ENCODE measurements around the gene URGCP.
A peak's percentile ranks its signal among the peaks of the same experiment; 100 is the strongest.

Gene URGCP

GRCh38 chr7:43876241-43876640, 30.2 kb downstream of the URGCP start:
- DNase-seq (ENCODE audit: low spot score), result no peak

- DNase-seq (ENCODE audit: low spot score), result peak; percentile 84
These were observed 33.1 kb downstream of the URGCP start for GRCh38 chr7:43873300-43873699.

GRCh38 chr7:43872406-43873110, 33.8 kb downstream of the URGCP start:
- peak; percentile 87 for DNase-seq (ENCODE audit: low spot score)

- DNase-seq (ENCODE audit: low spot score), result no peak
These were observed 35.3 kb downstream of the URGCP start for GRCh38 chr7:43871064-43871463.

- no peak for DNase-seq (ENCODE audit: low spot score)
These were observed 36.1 kb downstream of the URGCP start for GRCh38 chr7:43870316-43870715.

GRCh38 chr7:43869867-43870240, 36.5 kb downstream of the URGCP start:
- DNase-seq (ENCODE audit: low spot score), result peak; percentile 84

GRCh38 chr7:43869006-43869866, 37.2 kb downstream of the URGCP start, which contains the start of gene MRPS24:
Gene MRPS24, minus strand, starts transcription at chr7:43869517. Its CDS starts 22 bp downstream, at chr7:43869495.
- peak; percentile 98 for DNase-seq (ENCODE audit: low spot score)

GRCh38 chr7:43868681-43869005, 37.8 kb downstream of the URGCP start:
- no peak for DNase-seq (ENCODE audit: low spot score)

- no peak for DNase-seq (ENCODE audit: low spot score)
These were observed 38.2 kb downstream of the URGCP start for GRCh38 chr7:43868181-43868580.

GRCh38 chr7:43865277-43865676, 41.1 kb downstream of the URGCP start:
- DNase-seq (ENCODE audit: low spot score), result no peak

GRCh38 chr7:43864126-43864525, 42.3 kb downstream of the URGCP start:
- DNase-seq (ENCODE audit: low spot score), result no peak

GRCh38 chr7:43856996-43857395, 49.4 kb downstream of the URGCP start:
- DNase-seq (ENCODE audit: low spot score), result no peak

GRCh38 chr7:43856316-43856715, 50.1 kb downstream of the URGCP start:
- no peak for DNase-seq (ENCODE audit: low spot score)

GRCh38 chr7:43855176-43855575, 51.2 kb downstream of the URGCP start:
- no peak for DNase-seq (ENCODE audit: low spot score)

GRCh38 chr7:43851805-43852204, 54.6 kb downstream of the URGCP start:
- DNase-seq (ENCODE audit: low spot score), result no peak

GRCh38 chr7:43850348-43851116, 55.9 kb downstream of the URGCP start:
- DNase-seq (ENCODE audit: low spot score), result no peak

GRCh38 chr7:43849047-43849446, 57.3 kb downstream of the URGCP start:
- no peak for DNase-seq (ENCODE audit: low spot score)

- no peak for DNase-seq (ENCODE audit: low spot score)
These were observed 58.9 kb downstream of the URGCP start for GRCh38 chr7:43847496-43847895.

- DNase-seq (ENCODE audit: low spot score), result no peak
These were observed 61.7 kb downstream of the URGCP start for GRCh38 chr7:43844662-43845061.

GRCh38 chr7:43844257-43844656, 62.1 kb downstream of the URGCP start:
- DNase-seq (ENCODE audit: low spot score), result no peak

GRCh38 chr7:43843296-43843695, 63.1 kb downstream of the URGCP start:
- DNase-seq (ENCODE audit: low spot score), result no peak

GRCh38 chr7:43838201-43838658, 68.2 kb downstream of the URGCP start:
- DNase-seq (ENCODE audit: low spot score), result no peak
